ENCODE data around the gene GRM8.
"Not testable (repeated sequence)": the region's sequence is repeated elsewhere in the genome, so short reads cannot be mapped to it uniquely, and the experiment has no call there.

The GRM8 gene

DNA sequence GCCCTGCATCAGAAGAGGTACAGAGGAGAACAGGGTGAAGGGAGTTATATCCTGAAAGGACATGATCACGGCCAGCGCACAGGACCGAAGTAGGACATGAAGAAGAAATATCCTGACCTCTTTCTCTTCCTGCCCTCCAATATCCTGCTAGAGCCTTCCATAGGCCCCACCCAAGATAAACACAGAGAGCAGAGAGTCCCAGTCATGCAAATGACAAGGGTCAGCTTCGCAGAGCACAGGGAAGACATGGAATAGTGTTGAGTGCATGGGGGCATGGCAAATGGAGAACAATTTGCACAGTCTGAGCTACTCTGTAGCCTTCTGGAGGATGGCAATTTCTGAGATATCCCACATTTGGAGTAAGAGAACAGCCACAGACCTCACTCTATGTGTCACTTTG, 371.4 kb downstream of the GRM8 start:
- TF ChIP-seq, protein P1, sequence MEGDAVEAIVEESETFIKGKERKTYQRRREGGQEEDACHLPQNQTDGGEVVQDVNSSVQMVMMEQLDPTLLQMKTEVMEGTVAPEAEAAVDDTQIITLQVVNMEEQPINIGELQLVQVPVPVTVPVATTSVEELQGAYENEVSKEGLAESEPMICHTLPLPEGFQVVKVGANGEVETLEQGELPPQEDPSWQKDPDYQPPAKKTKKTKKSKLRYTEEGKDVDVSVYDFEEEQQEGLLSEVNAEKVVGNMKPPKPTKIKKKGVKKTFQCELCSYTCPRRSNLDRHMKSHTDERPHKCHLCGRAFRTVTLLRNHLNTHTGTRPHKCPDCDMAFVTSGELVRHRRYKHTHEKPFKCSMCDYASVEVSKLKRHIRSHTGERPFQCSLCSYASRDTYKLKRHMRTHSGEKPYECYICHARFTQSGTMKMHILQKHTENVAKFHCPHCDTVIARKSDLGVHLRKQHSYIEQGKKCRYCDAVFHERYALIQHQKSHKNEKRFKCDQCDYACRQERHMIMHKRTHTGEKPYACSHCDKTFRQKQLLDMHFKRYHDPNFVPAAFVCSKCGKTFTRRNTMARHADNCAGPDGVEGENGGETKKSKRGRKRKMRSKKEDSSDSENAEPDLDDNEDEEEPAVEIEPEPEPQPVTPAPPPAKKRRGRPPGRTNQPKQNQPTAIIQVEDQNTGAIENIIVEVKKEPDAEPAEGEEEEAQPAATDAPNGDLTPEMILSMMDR (IDR thresholded peaks at IDR 0.05; ENCODE audit: extremely low read depth, insufficient read depth, missing control alignments), result no peak
- in situ Hi-C loops (cut with MboI; ENCODE audit: low pct_unique_long_range_greater_than_20kb, low sequenced_read_pairs, unreplicated experiment), result no loop called here
- DNase-seq (ENCODE audit: low spot score), result no peak

DNA sequence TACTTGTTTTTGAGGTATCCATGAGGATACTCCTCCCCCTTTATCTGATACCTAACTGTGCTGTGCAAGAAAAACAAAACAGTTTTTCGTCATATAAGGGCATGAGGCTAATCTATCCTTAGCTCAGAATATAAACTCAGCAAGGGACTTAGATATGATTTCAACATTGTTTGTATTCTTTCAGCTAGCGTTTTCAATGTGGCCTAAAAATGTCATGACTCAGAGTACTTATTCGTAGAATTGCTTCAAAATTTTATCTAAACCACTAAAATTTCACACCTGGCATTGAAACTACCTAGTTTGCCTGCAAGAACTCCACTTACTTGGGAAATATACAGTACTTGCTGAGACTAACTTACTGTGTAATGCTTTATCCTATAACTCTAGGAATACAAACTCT, 376.2 kb downstream of the GRM8 start:
- DNase-seq (ENCODE audit: low spot score); in situ Hi-C loops (cut with MboI; ENCODE audit: low pct_unique_long_range_greater_than_20kb, low sequenced_read_pairs, unreplicated experiment): not testable (repeated sequence)

DNA sequence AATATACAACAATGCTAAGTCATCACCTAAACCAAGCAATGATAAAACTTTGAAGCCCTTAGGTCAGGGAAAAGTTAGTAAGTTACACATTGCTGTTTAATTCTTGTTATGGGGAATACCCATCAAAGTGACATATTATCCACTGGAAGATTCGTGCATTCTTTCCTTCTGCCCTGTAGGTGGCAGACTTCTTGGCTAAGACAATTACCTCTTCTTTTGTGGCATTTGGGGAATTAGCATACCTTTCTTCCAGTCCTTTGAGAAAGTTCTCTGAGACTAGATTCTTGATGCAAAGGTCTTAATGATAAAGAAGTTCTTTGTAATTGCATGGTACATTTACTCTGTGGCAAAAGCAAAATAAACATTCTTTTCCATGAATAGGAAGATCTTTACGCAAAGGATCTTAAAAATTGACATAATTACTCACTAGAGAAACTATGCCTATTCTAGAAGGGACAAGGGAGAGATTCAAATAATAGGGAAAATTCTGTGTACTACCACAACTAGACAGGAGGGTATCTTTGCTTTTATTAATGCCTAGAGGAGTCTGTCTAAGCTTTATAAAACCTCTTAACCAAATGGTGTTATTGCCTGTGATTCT, 395.9 kb downstream of the GRM8 start:
- in situ Hi-C loops (cut with MboI; ENCODE audit: low pct_unique_long_range_greater_than_20kb, low sequenced_read_pairs, unreplicated experiment), result no loop called here
- DNase-seq (ENCODE audit: low spot score), result peak; percentile 18
- TF ChIP-seq, protein P1 (IDR thresholded peaks at IDR 0.05; ENCODE audit: extremely low read depth, insufficient read depth, missing control alignments), result peak; percentile 68

DNA sequence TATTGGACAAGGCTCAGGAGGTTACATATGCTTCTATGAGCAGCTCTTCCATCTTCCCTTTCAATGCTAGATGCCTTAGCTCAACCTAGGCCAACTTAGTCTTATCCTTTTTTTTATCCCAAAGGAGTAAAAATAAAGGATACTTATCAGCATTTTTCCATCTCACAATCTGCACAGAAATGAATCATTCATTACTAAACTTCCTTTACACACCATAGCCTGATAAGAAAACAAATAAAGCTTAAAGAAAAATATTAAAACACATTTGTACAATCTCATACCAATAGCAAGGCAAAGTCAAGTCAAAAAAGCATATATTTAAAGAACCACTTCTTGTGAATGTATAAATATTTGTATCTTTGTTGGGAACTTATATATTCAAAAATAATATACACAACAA, 407.4 kb downstream of the GRM8 start:
- TF ChIP-seq, protein P1 (IDR thresholded peaks at IDR 0.05; ENCODE audit: extremely low read depth, insufficient read depth, missing control alignments), result no peak
- in situ Hi-C loops (cut with MboI; ENCODE audit: low pct_unique_long_range_greater_than_20kb, low sequenced_read_pairs, unreplicated experiment), result no loop called here
- no peak for DNase-seq (ENCODE audit: low spot score)

DNA sequence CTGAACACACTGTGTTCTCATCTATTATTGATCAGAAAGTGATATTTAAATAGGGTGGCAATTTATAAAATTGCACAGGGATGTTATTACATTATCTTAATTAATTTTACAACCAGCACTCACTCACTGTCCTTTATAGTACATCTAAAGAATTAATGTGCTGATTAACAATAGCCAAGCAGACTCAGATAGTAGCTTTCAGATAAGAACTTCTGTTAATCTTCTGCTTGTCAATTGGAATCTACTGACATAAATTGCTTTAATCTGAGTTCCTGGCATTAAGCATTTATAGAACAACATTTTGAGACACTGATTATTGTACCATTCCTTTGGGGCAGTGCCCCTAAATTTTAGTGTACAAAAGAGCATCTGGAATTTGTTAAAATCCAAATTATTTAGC, 408.9 kb downstream of the GRM8 start:
- TF ChIP-seq, protein P1 (IDR thresholded peaks at IDR 0.05; ENCODE audit: extremely low read depth, insufficient read depth, missing control alignments), result no peak
- no peak for DNase-seq (ENCODE audit: low spot score)
- in situ Hi-C loops (cut with MboI; ENCODE audit: low pct_unique_long_range_greater_than_20kb, low sequenced_read_pairs, unreplicated experiment), result no loop called here

DNA sequence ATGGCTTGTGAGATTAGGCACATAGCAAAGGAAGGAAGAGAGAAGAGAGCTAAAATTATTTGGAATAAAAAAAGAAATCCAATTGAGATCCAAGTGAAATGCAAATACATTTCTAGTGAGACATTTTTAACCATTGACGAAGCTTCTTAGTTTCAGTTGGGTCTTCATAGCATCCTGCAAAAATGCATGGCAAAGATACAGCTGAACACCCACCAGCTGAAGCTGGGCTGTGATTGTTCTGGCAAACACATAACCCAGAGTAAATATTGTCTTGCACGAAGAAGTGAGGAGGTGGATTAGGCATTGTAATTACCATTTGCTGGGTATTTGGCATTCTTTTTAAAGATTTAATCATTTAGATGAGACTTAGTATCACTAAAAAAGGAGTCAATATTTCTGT, 409.4 kb downstream of the GRM8 start:
- TF ChIP-seq, protein P1 (IDR thresholded peaks at IDR 0.05; ENCODE audit: extremely low read depth, insufficient read depth, missing control alignments), result no peak
- DNase-seq (ENCODE audit: low spot score), result no peak
- in situ Hi-C loops (cut with MboI; ENCODE audit: low pct_unique_long_range_greater_than_20kb, low sequenced_read_pairs, unreplicated experiment), result no loop called here

DNA sequence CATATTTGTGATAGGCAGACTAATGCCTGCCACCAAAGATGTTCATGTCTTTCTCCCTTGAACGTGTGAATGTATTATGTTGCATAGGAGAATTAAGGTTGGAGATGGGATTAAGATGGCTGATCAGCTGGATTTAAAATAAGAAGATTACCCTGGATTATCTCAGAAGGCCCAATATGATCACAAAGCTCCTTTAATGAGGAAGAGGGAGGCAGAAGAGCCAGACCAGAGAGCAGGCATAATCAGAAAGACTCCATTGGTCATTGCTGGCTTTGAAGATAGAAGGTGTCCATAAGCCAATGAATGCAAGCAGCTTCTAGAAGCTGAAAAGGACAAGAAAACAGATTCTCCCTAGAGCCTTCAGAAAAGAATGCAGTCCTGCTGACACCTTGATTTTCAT, 410.3 kb downstream of the GRM8 start:
- no peak for DNase-seq (ENCODE audit: low spot score)
- TF ChIP-seq, protein P1 (IDR thresholded peaks at IDR 0.05; ENCODE audit: extremely low read depth, insufficient read depth, missing control alignments), result no peak
- in situ Hi-C loops (cut with MboI; ENCODE audit: low pct_unique_long_range_greater_than_20kb, low sequenced_read_pairs, unreplicated experiment), result no loop called here
